ENCODE data around the gene REX1BD.

The REX1BD gene

GRCh38 chr19:18612772-18613588, 24.4 kb downstream of the REX1BD start, which contains the start of gene TMEM59L:
TMEM59L (plus strand) TSS chr19:18612870; CDS start chr19:18612959, 89 bp downstream.
- H3K4me1 ChIP-seq (ENCODE audit: control insufficient read depth, low read length), result peaks cover 21% of the 10 kb centered on the region
- peak within 1 kb of the TSS; percentile 46 for H3K4me2 ChIP-seq (ENCODE audit: low read length)
- H3K79me2 ChIP-seq (ENCODE audit: control insufficient read depth, low read length), result no peaks in the 10 kb centered on the region
- H4K20me1 ChIP-seq (ENCODE audit: control insufficient read depth, insufficient read depth, low read depth, low read length), result no peaks in the 10 kb centered on the region
- no peaks in the 10 kb centered on the region for H3K9me3 ChIP-seq (ENCODE audit: control insufficient read depth, insufficient read depth, low read length)
- peak; percentile 99 for TF ChIP-seq EZH2phosphoT487 (IDR thresholded peaks at IDR 0.05; ENCODE audit: borderline replicate concordance, low read length)
- TF ChIP-seq CTCF (IDR thresholded peaks at IDR 0.05; ENCODE audit: low read depth, low read length, poor library complexity, severe bottlenecking), result no peak
- H3F3A ChIP-seq (ENCODE audit: control insufficient read depth, insufficient read depth), result no peaks in the 10 kb centered on the region
- H3K27me3 ChIP-seq (ENCODE audit: control insufficient read depth, low read length), result peaks cover 75% of the 10 kb centered on the region
- H3K4me3 ChIP-seq (ENCODE audit: low read length), result peak within 1 kb of the TSS; percentile 42
- H3K36me3 ChIP-seq (ENCODE audit: control insufficient read depth, low read length), result no peaks in the 10 kb centered on the region
- no peak within 1 kb of the TSS for H3K27ac ChIP-seq (ENCODE audit: low read depth, low read length)
- no peaks in the 10 kb centered on the region for H3K9me2 ChIP-seq (replicated peaks; ENCODE audit: control insufficient read depth, low read length)

GRCh38 chr19:18613589-18614234, 25.1 kb downstream of the REX1BD start:
- Histone ChIP-seq H3K36me3 (ENCODE audit: control insufficient read depth, low read length) (no peaks in the 10 kb centered on the region), H3K27ac (ENCODE audit: low read depth, low read length) (no peak overlapping the region), H4K20me1 (ENCODE audit: control insufficient read depth, insufficient read depth, low read depth, low read length) (no peaks in the 10 kb centered on the region), H3K9me2 (replicated peaks; ENCODE audit: control insufficient read depth, low read length) (no peaks in the 10 kb centered on the region), H3K79me2 (ENCODE audit: control insufficient read depth, low read length) (no peaks in the 10 kb centered on the region), H3K9me3 (ENCODE audit: control insufficient read depth, insufficient read depth, low read length) (no peaks in the 10 kb centered on the region), H3K4me2 (ENCODE audit: low read length) (no peak overlapping the region), H3F3A (ENCODE audit: control insufficient read depth, insufficient read depth) (no peaks in the 10 kb centered on the region), H3K4me1 (ENCODE audit: control insufficient read depth, low read length) (peaks cover 21% of the 10 kb centered on the region), H3K4me3 (ENCODE audit: low read length) (no peak overlapping the region), H3K27me3 (ENCODE audit: control insufficient read depth, low read length) (peaks cover 67% of the 10 kb centered on the region)
- no peak for TF ChIP-seq CTCF (IDR thresholded peaks at IDR 0.05; ENCODE audit: low read depth, low read length, poor library complexity, severe bottlenecking)
- no peak for TF ChIP-seq EZH2phosphoT487 (IDR thresholded peaks at IDR 0.05; ENCODE audit: borderline replicate concordance, low read length)

GRCh38 chr19:18616023-18616422, 27.4 kb downstream of the REX1BD start:
- H3F3A ChIP-seq (ENCODE audit: control insufficient read depth, insufficient read depth), result peaks cover 2% of the 10 kb centered on the region
- no peaks in the 10 kb centered on the region for H4K20me1 ChIP-seq (ENCODE audit: control insufficient read depth, insufficient read depth, low read depth, low read length)
- no peaks in the 10 kb centered on the region for H3K79me2 ChIP-seq (ENCODE audit: control insufficient read depth, low read length)
- H3K9me3 ChIP-seq (ENCODE audit: control insufficient read depth, insufficient read depth, low read length), result no peaks in the 10 kb centered on the region
- peaks cover 44% of the 10 kb centered on the region for H3K27me3 ChIP-seq (ENCODE audit: control insufficient read depth, low read length)
- no peak overlapping the region for H3K4me2 ChIP-seq (ENCODE audit: low read length)
- H3K9me2 ChIP-seq (replicated peaks; ENCODE audit: control insufficient read depth, low read length), result no peaks in the 10 kb centered on the region
- no peak overlapping the region for H3K4me3 ChIP-seq (ENCODE audit: low read length)
- no peak overlapping the region for H3K27ac ChIP-seq (ENCODE audit: low read depth, low read length)
- no peak for TF ChIP-seq EZH2phosphoT487 (IDR thresholded peaks at IDR 0.05; ENCODE audit: borderline replicate concordance, low read length)
- TF ChIP-seq CTCF (IDR thresholded peaks at IDR 0.05; ENCODE audit: low read depth, low read length, poor library complexity, severe bottlenecking), result no peak
- H3K4me1 ChIP-seq (ENCODE audit: control insufficient read depth, low read length), result peaks cover 28% of the 10 kb centered on the region
- H3K36me3 ChIP-seq (ENCODE audit: control insufficient read depth, low read length), result no peaks in the 10 kb centered on the region
